Stimulated activated naive CD4-positive, alpha-beta T cell treated with Interleukin-2 at 50 U/mL for 16 hours (primary cell): ENCODE measurements around the gene RPRD2.
A peak's percentile ranks its signal among the peaks of the same experiment; 100 is the strongest.
"Not testable (repeated sequence)": the region's sequence is repeated elsewhere in the genome, so short reads cannot be mapped to it uniquely, and the experiment has no call there.

Source experiments
- DNase-seq: peaks from one replicate; lab custom pipeline; 2025; lab: John Stamatoyannopoulos, UW

Gene RPRD2

GRCh38 chr1:150389650-150390049, 25.7 kb downstream of the RPRD2 start:
- DNase-seq = no peak

- no peak for DNase-seq
Observed at GRCh38 chr1:150392627-150393026, 28.7 kb downstream of the RPRD2 start.

- not testable (repeated sequence) for DNase-seq
Observed at GRCh38 chr1:150395115-150395514, 31.2 kb downstream of the RPRD2 start.

- no peak for DNase-seq
Observed at GRCh38 chr1:150397392-150398032, 33.6 kb downstream of the RPRD2 start.

- no peak for DNase-seq
Observed at GRCh38 chr1:150404465-150404864, 40.5 kb downstream of the RPRD2 start.

GRCh38 chr1:150405660-150406059, 41.7 kb downstream of the RPRD2 start:
- no peak for DNase-seq

- no peak for DNase-seq
Observed at GRCh38 chr1:150406483-150406882, 42.5 kb downstream of the RPRD2 start.

GRCh38 chr1:150407330-150407729, 43.4 kb downstream of the RPRD2 start:
- no peak for DNase-seq

GRCh38 chr1:150408800-150409199, 44.9 kb downstream of the RPRD2 start:
- DNase-seq = no peak

- DNase-seq = no peak
Observed at GRCh38 chr1:150409504-150410362, 45.8 kb downstream of the RPRD2 start.

- DNase-seq = no peak
Observed at GRCh38 chr1:150410582-150411101, 46.7 kb downstream of the RPRD2 start.

GRCh38 chr1:150414592-150414991, 50.6 kb downstream of the RPRD2 start:
- DNase-seq = no peak

- DNase-seq = no peak
Observed at GRCh38 chr1:150415800-150416199, 51.9 kb downstream of the RPRD2 start.

GRCh38 chr1:150420560-150421265, 56.8 kb downstream of the RPRD2 start:
- DNase-seq = no peak

GRCh38 chr1:150422541-150422940, 58.6 kb downstream of the RPRD2 start:
- no peak for DNase-seq

- no peak for DNase-seq
Observed at GRCh38 chr1:150429805-150430204, 65.9 kb downstream of the RPRD2 start.

- no peak for DNase-seq
Observed at GRCh38 chr1:150441121-150441520, 77.2 kb downstream of the RPRD2 start.

- DNase-seq = no peak
Observed at GRCh38 chr1:150444232-150444631, 80.3 kb downstream of the RPRD2 start.

GRCh38 chr1:150456146-150456647, 92.2 kb downstream of the RPRD2 start:
- DNase-seq = no peak

GRCh38 chr1:150464422-150464826, 100.5 kb downstream of the RPRD2 start:
- peak; percentile 73 for DNase-seq

- no peak for DNase-seq
Observed at GRCh38 chr1:150466964-150467363, 103.0 kb downstream of the RPRD2 start.

- no peak for DNase-seq
Observed at GRCh38 chr1:150469291-150469690, 105.3 kb downstream of the RPRD2 start.
